ENCODE data around the gene SLCO4A1. TPM values are rescaled to one million over a fixed set of nuclear protein-coding genes. Genes with fewer than 3 reads are reported as not detected.
A peak's percentile ranks its signal among the peaks of the same experiment; 100 is the strongest.

The SLCO4A1 gene
- total RNA-seq, 1 donor from 2014 or later = 26.5 TPM

- H3K4me3 Mint-ChIP-seq (ENCODE audit: unreplicated experiment) = no peak overlapping the region
- DNase-seq = peak; percentile 10
- no peak for TF ChIP-seq CTCF (IDR thresholded peaks at IDR 0.05; ENCODE audit: partially characterized antibody, unreplicated experiment)
- peaks cover 2% of the 10 kb centered on the region for H3K4me1 Mint-ChIP-seq (ENCODE audit: low read depth, unreplicated experiment)
- no peak overlapping the region for H3K27ac Mint-ChIP-seq (ENCODE audit: unreplicated experiment)
- H3K36me3 Mint-ChIP-seq (ENCODE audit: unreplicated experiment) = peaks cover 38% of the 10 kb centered on the region
- peaks cover 10% of the 10 kb centered on the region for H3K27me3 Mint-ChIP-seq (ENCODE audit: unreplicated experiment)
- H3K9me3 Mint-ChIP-seq (ENCODE audit: unreplicated experiment) = peaks cover 15% of the 10 kb centered on the region
Measured at GRCh38 chr20:62716198-62716940, 74.1 kb downstream of the SLCO4A1 start.

DNA sequence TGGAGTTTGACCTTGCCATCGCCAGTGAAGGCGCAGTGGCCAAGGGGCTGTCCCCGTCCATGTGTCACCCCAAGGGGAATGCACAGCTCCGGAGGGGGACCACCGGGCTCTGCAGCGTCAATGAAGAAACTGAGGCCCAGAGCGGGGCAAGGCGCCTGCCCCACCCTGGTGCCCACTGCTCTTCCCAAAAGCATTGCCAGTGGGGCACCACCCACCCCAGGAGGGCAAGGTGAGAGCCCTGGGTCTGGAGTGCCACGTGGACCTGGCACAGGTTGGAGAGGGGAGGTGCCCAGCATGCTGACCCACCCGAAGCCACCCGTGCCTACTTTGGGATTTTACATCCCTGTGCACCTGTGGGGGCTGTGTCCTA lies 74.6 kb downstream of the SLCO4A1 start:
- H3K9me3 Mint-ChIP-seq (ENCODE audit: unreplicated experiment) = peaks cover 15% of the 10 kb centered on the region
- TF ChIP-seq CTCF (IDR thresholded peaks at IDR 0.05; ENCODE audit: partially characterized antibody, unreplicated experiment) = no peak
- H3K4me3 Mint-ChIP-seq (ENCODE audit: unreplicated experiment) = no peak overlapping the region
- peaks cover 8% of the 10 kb centered on the region for H3K27me3 Mint-ChIP-seq (ENCODE audit: unreplicated experiment)
- peaks cover 44% of the 10 kb centered on the region for H3K36me3 Mint-ChIP-seq (ENCODE audit: unreplicated experiment)
- H3K27ac Mint-ChIP-seq (ENCODE audit: unreplicated experiment) = no peak overlapping the region
- peaks cover 2% of the 10 kb centered on the region for H3K4me1 Mint-ChIP-seq (ENCODE audit: low read depth, unreplicated experiment)
- no peak for DNase-seq

DNA sequence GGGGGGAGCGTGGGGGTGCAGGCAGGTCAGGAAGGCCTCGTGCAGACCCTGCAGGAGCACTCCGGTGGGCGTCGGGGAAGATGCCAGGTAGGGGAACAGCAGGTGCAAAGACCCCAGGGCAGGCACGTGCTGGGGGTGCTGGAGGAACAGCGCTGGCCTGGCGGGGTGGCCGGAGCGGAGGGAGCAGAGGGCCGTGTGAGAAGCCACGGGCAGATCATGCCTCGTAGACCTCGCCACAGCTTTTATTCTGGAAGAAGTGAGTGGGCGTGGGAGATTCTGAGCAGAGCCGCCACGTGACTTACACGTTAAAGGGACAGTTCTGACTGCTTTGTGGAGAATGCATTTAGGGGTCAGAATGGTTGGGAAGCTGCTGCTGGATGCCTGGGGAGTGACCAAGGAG lies 75.6 kb downstream of the SLCO4A1 start:
- Mint-ChIP-seq H3K9me3 (ENCODE audit: unreplicated experiment) (peaks cover 15% of the 10 kb centered on the region), H3K36me3 (ENCODE audit: unreplicated experiment) (peaks cover 52% of the 10 kb centered on the region), H3K4me3 (ENCODE audit: unreplicated experiment) (no peak overlapping the region), H3K27ac (ENCODE audit: unreplicated experiment) (no peak overlapping the region), H3K4me1 (ENCODE audit: low read depth, unreplicated experiment) (peaks cover 2% of the 10 kb centered on the region), H3K27me3 (ENCODE audit: unreplicated experiment) (peaks cover 8% of the 10 kb centered on the region)
- TF ChIP-seq CTCF (IDR thresholded peaks at IDR 0.05; ENCODE audit: partially characterized antibody, unreplicated experiment) = no peak
- no peak for DNase-seq

- H3K27ac Mint-ChIP-seq (ENCODE audit: unreplicated experiment) = no peak overlapping the region
- H3K4me1 Mint-ChIP-seq (ENCODE audit: low read depth, unreplicated experiment) = peaks cover 2% of the 10 kb centered on the region
- peaks cover 15% of the 10 kb centered on the region for H3K9me3 Mint-ChIP-seq (ENCODE audit: unreplicated experiment)
- DNase-seq = no peak
- H3K4me3 Mint-ChIP-seq (ENCODE audit: unreplicated experiment) = no peak overlapping the region
- H3K27me3 Mint-ChIP-seq (ENCODE audit: unreplicated experiment) = peaks cover 7% of the 10 kb centered on the region
- H3K36me3 Mint-ChIP-seq (ENCODE audit: unreplicated experiment) = peaks cover 52% of the 10 kb centered on the region
- TF ChIP-seq CTCF (IDR thresholded peaks at IDR 0.05; ENCODE audit: partially characterized antibody, unreplicated experiment) = no peak
Measured at GRCh38 chr20:62718546-62718945, 76.2 kb downstream of the SLCO4A1 start.

DNA sequence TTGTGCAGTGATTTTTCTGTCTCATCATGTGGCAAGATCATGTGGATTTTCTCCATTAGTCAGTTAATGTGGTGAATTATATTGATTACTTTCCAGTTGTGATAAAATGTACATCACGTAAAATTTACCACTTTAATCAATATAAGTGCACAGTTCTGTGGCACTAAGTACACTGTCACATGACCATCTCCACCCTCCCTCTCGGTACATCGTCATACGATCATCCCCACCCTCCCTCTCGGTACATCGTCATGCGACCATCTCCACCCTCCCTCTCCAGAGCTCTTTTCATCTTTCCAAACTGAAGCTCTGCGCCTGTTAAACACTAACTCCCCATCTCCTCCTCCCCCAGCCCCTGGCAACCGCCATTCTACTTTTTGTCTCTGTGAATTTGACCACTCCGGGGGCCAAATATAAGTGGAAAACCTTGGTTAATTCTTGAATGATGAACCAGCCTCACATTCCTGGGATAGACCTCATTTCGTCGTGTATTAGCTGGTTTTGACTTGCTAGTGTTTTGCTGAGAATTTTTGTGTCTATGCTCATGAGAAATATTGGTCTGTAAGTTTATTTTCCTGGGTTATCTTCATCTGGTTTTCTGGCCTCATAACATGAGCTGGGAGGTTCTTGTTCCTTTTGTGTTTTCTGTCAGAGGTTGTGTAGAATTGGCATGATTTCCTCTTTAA lies 77.1 kb downstream of the SLCO4A1 start:
- H3K4me1 Mint-ChIP-seq (ENCODE audit: low read depth, unreplicated experiment) = peaks cover 2% of the 10 kb centered on the region
- peaks cover 48% of the 10 kb centered on the region for H3K36me3 Mint-ChIP-seq (ENCODE audit: unreplicated experiment)
- no peak overlapping the region for H3K4me3 Mint-ChIP-seq (ENCODE audit: unreplicated experiment)
- H3K27me3 Mint-ChIP-seq (ENCODE audit: unreplicated experiment) = peaks cover 6% of the 10 kb centered on the region
- no peak overlapping the region for H3K27ac Mint-ChIP-seq (ENCODE audit: unreplicated experiment)
- peaks cover 15% of the 10 kb centered on the region for H3K9me3 Mint-ChIP-seq (ENCODE audit: unreplicated experiment)
- DNase-seq = no peak
- TF ChIP-seq CTCF (IDR thresholded peaks at IDR 0.05; ENCODE audit: partially characterized antibody, unreplicated experiment) = no peak

Data from glutamatergic neuron (in vitro differentiated cells).